MCF 10A (cell line): Measurements from ENCODE around the gene NKPD1. TPM values are rescaled to one million over a fixed set of nuclear protein-coding genes. Genes with fewer than 3 reads are reported as not detected.
A peak's percentile ranks its signal among the peaks of the same experiment; 100 is the strongest.

Source experiments
- BruUV-seq: library from RNA; stranded (reverse); fragments of 400-500 nt; replicated peaks from 2 replicates; lab custom pipeline; 2021; lab: Mats Ljungman, UMichigan
- CTCF ChIA-PET: fragments of 300-600 bp; sonication (Branson Sonifier 250); formaldehyde crosslinking; extraction: SDS; loops from one replicate; lab custom pipeline; 2021; ENCODE audit warnings: antibody characterized with exemption, inconsistent platforms; lab: Yijun Ruan, JAX
- POLR2A ChIA-PET: fragments of 300-600, 350-650 bp; sonication (Branson Sonifier 250); formaldehyde crosslinking; extraction: SDS; loops from one replicate; lab custom pipeline; 2020; ENCODE audit warnings: antibody characterized with exemption, inconsistent platforms; lab: Yijun Ruan, JAX
- DNase-seq: peaks from one replicate; pipeline ENCODE4 v3.0.0-alpha.2; 2018; ENCODE audit not compliant: unreplicated experiment
- H3K27ac Mint-ChIP-seq: one replicate; pipeline ENCODE4 v1.8.0; 2022; ENCODE audit warnings: mild to moderate bottlenecking, low read depth, mixed read lengths; ENCODE audit not compliant: unreplicated experiment
- H3K27me3 Mint-ChIP-seq: one replicate; pipeline ENCODE4 v1.8.0; 2022; ENCODE audit warnings: mixed read lengths; ENCODE audit not compliant: insufficient read depth, unreplicated experiment
- H3K36me3 Mint-ChIP-seq: one replicate; pipeline ENCODE4 v1.8.0; 2022; ENCODE audit warnings: mild to moderate bottlenecking, moderate library complexity, mixed read lengths; ENCODE audit not compliant: insufficient read depth, unreplicated experiment
- H3K4me1 Mint-ChIP-seq: one replicate; pipeline ENCODE4 v1.8.0; 2022; ENCODE audit warnings: mixed read lengths; ENCODE audit not compliant: insufficient read depth, unreplicated experiment
- H3K4me3 Mint-ChIP-seq: one replicate; pipeline ENCODE4 v1.8.0; 2022; ENCODE audit warnings: mild to moderate bottlenecking, moderate library complexity, mixed read lengths; ENCODE audit not compliant: unreplicated experiment
- H3K9me3 Mint-ChIP-seq: one replicate; pipeline ENCODE4 v1.8.0; 2022; ENCODE audit warnings: mixed read lengths; ENCODE audit not compliant: unreplicated experiment
- intact Hi-C: fragments of 100-400 bp; cut with micrococcal nuclease; formaldehyde crosslinking; loops from 2 replicates; pipeline ENCODE4 v1.14.1; 2022
- total RNA-seq: library from RNA; stranded (reverse); gene quantifications from 2 replicates; pipeline ENCODE4 v1.2.3, GENCODE V29; 2022
- TF ChIP-seq, protein P1 (sequence below): fragments of 200-600 bp; IDR thresholded peaks from one replicate; pipeline ENCODE4 v1.8.0; 2022; ENCODE audit warnings: antibody characterized with exemption, mild to moderate bottlenecking; ENCODE audit not compliant: unreplicated experiment

NKPD1 gene
- total RNA-seq, 1 experiment from 2014 or later: 0.09 TPM

DNA sequence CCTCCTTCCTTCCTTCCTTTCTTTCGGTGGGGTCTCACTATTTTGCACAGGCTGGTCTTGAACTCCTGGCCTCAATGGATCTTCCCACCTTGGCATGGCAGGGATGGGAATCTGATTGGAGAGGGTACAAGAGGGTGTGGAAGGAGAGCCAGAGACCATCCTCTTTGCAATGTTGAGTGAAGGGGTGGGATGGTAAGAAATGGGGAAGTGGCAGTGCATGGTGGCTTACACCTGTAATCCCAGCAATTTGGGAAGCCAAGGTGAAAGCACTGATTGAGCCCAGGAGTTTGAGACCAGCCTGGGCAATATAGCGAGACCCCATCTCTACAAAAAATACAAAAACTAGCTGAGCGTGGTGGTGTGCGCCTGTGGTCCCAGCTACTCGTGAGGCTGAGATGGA is 23.3 kb upstream of the NKPD1 start:
- H3K27ac Mint-ChIP-seq: no peak overlapping the region
- intact Hi-C loops: no loop called here
- peaks cover 19% of the 10 kb centered on the region for H3K4me1 Mint-ChIP-seq
- DNase-seq: no peak
- H3K9me3 Mint-ChIP-seq: no peaks in the 10 kb centered on the region
- CTCF ChIA-PET: interaction anchor here (0.6 kb wide), 1 partner anchor 53 kb away, joined by 4 read pairs; no protein-coding TSS in a partner anchor
- TF ChIP-seq, protein P1, sequence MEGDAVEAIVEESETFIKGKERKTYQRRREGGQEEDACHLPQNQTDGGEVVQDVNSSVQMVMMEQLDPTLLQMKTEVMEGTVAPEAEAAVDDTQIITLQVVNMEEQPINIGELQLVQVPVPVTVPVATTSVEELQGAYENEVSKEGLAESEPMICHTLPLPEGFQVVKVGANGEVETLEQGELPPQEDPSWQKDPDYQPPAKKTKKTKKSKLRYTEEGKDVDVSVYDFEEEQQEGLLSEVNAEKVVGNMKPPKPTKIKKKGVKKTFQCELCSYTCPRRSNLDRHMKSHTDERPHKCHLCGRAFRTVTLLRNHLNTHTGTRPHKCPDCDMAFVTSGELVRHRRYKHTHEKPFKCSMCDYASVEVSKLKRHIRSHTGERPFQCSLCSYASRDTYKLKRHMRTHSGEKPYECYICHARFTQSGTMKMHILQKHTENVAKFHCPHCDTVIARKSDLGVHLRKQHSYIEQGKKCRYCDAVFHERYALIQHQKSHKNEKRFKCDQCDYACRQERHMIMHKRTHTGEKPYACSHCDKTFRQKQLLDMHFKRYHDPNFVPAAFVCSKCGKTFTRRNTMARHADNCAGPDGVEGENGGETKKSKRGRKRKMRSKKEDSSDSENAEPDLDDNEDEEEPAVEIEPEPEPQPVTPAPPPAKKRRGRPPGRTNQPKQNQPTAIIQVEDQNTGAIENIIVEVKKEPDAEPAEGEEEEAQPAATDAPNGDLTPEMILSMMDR: no peak
- H3K36me3 Mint-ChIP-seq: no peaks in the 10 kb centered on the region
- BruUV-seq: no TSS peak
- no peak overlapping the region for H3K4me3 Mint-ChIP-seq
- POLR2A ChIA-PET: no interaction called here
- H3K27me3 Mint-ChIP-seq: no peaks in the 10 kb centered on the region

- CTCF ChIA-PET: interaction anchor here (0.6 to 1.1 kb wide), 4 partner anchors 15 to 67 kb away, joined by 3 read pairs; no protein-coding TSS in a partner anchor
- Mint-ChIP-seq H3K4me3 (no peak overlapping the region), H3K4me1 (peaks cover 19% of the 10 kb centered on the region), H3K36me3 (peaks cover 4% of the 10 kb centered on the region), H3K27me3 (no peaks in the 10 kb centered on the region), H3K27ac (peak overlapping the region; percentile 31), H3K9me3 (no peaks in the 10 kb centered on the region)
- TF ChIP-seq, protein P1: no peak
- POLR2A ChIA-PET: interaction anchor here (1.2 kb wide), 1 partner anchor 91 kb away, joined by 4 read pairs; no protein-coding TSS in a partner anchor
- intact Hi-C loops: no loop called here
- BruUV-seq: no TSS peak
- DNase-seq: peak; percentile 64
These were observed 22.0 kb upstream of the NKPD1 start for GRCh38 chr19:45182758-45183157.

DNA sequence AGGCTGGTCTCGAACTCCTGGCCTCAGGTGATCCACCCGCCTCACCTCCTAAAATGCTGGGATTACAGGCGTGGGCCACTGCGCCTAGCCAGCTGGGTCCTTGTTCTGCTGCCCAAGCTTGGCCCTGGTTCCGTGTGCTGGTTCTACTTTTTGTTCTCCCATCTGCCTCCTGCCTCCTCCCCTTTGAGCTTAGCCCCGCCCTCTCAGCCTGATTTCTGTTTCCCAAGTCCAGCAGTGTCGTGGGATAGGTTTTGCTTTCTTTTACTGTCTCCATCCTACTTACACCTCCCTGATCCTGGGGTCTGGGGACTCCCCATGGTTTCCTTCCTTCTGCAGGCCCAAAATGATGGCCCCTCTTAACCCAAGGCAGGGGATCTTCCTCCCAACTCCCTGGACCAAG is 20.2 kb upstream of the NKPD1 start:
- no TSS peak for BruUV-seq
- TF ChIP-seq, protein P1: no peak

GRCh38 chr19:45179892-45180370 is 19.1 kb upstream of the NKPD1 start:
- no peak overlapping the region for H3K27ac Mint-ChIP-seq
- no peak for DNase-seq
- BruUV-seq: no TSS peak
- H3K36me3 Mint-ChIP-seq: peaks cover 4% of the 10 kb centered on the region
- TF ChIP-seq, protein P1: no peak
- H3K4me3 Mint-ChIP-seq: peak overlapping the region; percentile 87
- intact Hi-C loops: loop anchor here (5.0 kb wide), 1 partner anchor 88 kb away; the partner anchor contains the start of gene PPP1R37
- ChIA-PET CTCF (interaction anchor here (0.6 to 0.7 kb wide), 3 partner anchors 17 to 409 kb away, joined by 3 to 4 read pairs (median 4); no protein-coding TSS in a partner anchor), POLR2A (interaction anchor here (0.6 to 3.1 kb wide), 9 partner anchors 7 to 333 kb away, joined by 3 to 61 read pairs (median 11); partner anchors contain the start of gene PPP1R37)
- peaks cover 27% of the 10 kb centered on the region for H3K4me1 Mint-ChIP-seq
- no peaks in the 10 kb centered on the region for H3K27me3 Mint-ChIP-seq
- H3K9me3 Mint-ChIP-seq: no peaks in the 10 kb centered on the region

More for the DNA sequence above, 20.2 kb upstream of the NKPD1 start:
- intact Hi-C loops: no loop called here
- POLR2A ChIA-PET: interaction anchor here (0.6 to 0.9 kb wide), 2 partner anchors 15 to 229 kb away, joined by 3 read pairs; no protein-coding TSS in a partner anchor
- Mint-ChIP-seq H3K4me3 (peak overlapping the region; percentile 87), H3K4me1 (peaks cover 19% of the 10 kb centered on the region), H3K9me3 (no peaks in the 10 kb centered on the region), H3K27ac (no peak overlapping the region), H3K36me3 (peaks cover 4% of the 10 kb centered on the region), H3K27me3 (no peaks in the 10 kb centered on the region)
- no peak for DNase-seq
- CTCF ChIA-PET: interaction anchor here (0.6 to 0.7 kb wide), 3 partner anchors 158 to 288 kb away, joined by 3 read pairs; no protein-coding TSS in a partner anchor
